H1 (cell line): ENCODE data around the gene IARS2. TPM values are rescaled to one million over a fixed set of nuclear protein-coding genes. Genes with fewer than 3 reads are reported as not detected.

Experiments used
- ASH2L ChIP-seq: fragments of 200-600, 300-600 bp; sonication (generic); IDR thresholded peaks from one replicate; pipeline ENCODE4 v1.7.1; 2017; ENCODE audit warnings: low read length
- CHD1 ChIP-seq: IDR thresholded peaks from 2 replicates; pipeline ENCODE4 v1.6.1; 2012; ENCODE audit warnings: low read depth, low read length, improper control_type of control experiment
- CHD7 ChIP-seq: fragments of 300-600 bp; sonication (generic); IDR thresholded peaks from 2 replicates; pipeline ENCODE4 v1.7.1; 2012; ENCODE audit warnings: low read length, moderate library complexity, mild to moderate bottlenecking, inconsistent platforms; ENCODE audit not compliant: insufficient replicate concordance
- E2F6 ChIP-seq: IDR thresholded peaks from 2 replicates; pipeline ENCODE4 v1.6.1; 2012; ENCODE audit warnings: inconsistent platforms
- GABPA ChIP-seq: IDR thresholded peaks from 2 replicates; pipeline ENCODE4 v1.6.1; 2011; ENCODE audit warnings: mild to moderate bottlenecking, low read length, moderate library complexity, borderline replicate concordance; ENCODE audit not compliant: insufficient read depth
- HDAC6 ChIP-seq: IDR thresholded peaks from one replicate; pipeline ENCODE4 v1.7.1; 2012; ENCODE audit warnings: low read depth, mild to moderate bottlenecking, inconsistent platforms, low read length, moderate library complexity
- MAX ChIP-seq: IDR thresholded peaks from 2 replicates; pipeline ENCODE4 v1.6.1; 2012; ENCODE audit warnings: inconsistent platforms
- RBBP5 ChIP-seq: IDR thresholded peaks from 2 replicates; pipeline ENCODE4 v1.7.1; 2012; ENCODE audit warnings: low read depth, mild to moderate bottlenecking, inconsistent platforms, low read length, moderate library complexity, borderline replicate concordance
- SAP30 ChIP-seq: fragments of 300-600 bp; sonication (generic); IDR thresholded peaks from 2 replicates; pipeline ENCODE4 v1.7.1; 2012; ENCODE audit warnings: low read length, moderate library complexity, mild to moderate bottlenecking, inconsistent platforms; ENCODE audit not compliant: insufficient read depth, insufficient replicate concordance
- SIX5 ChIP-seq: IDR thresholded peaks from 2 replicates; pipeline ENCODE4 v1.6.1; 2011; ENCODE audit warnings: mild to moderate bottlenecking, low read depth, low read length
- polyA plus RNA-seq, 7 experiments: library from polyadenylated mRNA; depleted of rRNA in 3 of 7; stranded (reverse) in 5 of 7; unstranded in 2 of 7; fragments of >200 nt in 5 of 7; fragments of 200-250 nt in 2 of 7; gene quantifications; 1 replicate in 5 of 7; 2 replicates in 1 of 7; 4 replicates in 1 of 7; pipeline versions ENCODE4 v1.2.1 to v1.2.3, GENCODE V29; 2011 to 2013; ENCODE audit warnings: missing spikeins in 2 of 7, mixed read lengths in 2 of 7
- total RNA-seq: library from RNA; stranded (reverse); fragmentation: NEBNext Ultra II Directional; extraction: Animal tissue kit (Norgen Biotek cat#: 25700); gene quantifications from 2 replicates; pipeline ENCODE4 v1.2.1, GENCODE V29; 2021

The IARS2 gene
- total and polyA plus RNA-seq, 2 of the 8 experiments (the other 6 are each of a cell fraction or from before 2014, with no cell fraction given) = 15.0 to 69.8 TPM

GRCh38 chr1:220045356-220046051, 48.4 kb upstream of the IARS2 start (continued):
- TF ChIP-seq CHD7 (no peak), MAX (no peak), HDAC6 (no peak), E2F6 (no peak), ASH2L (no peak), SAP30 (no peak), CHD1 (no peak), RBBP5 (no peak), GABPA (no peak), SIX5 (no peak)
